Upper lobe of left lung (tissue), 6 donors: Measurements from ENCODE around the gene DGKQ. TPM values are rescaled to one million over a fixed set of nuclear protein-coding genes. Genes with fewer than 3 reads are reported as not detected.

Experiments used
- ATAC-seq, 2 donors: fragments of 200-7000 bp; cut with Tn5 transposase; one replicate each; pipeline ENCODE4 v1.9.1; 2022; ENCODE audit warnings: mild to moderate bottlenecking in 2 of 2, moderate library complexity in 2 of 2; ENCODE audit not compliant: low FRiP score in 2 of 2
- DNase-seq, 2 donors: peaks; one replicate each; pipeline ENCODE4 v3.0.0-alpha.2; 2019 to 2020
- H3K27ac ChIP-seq, 4 donors: fragments of 200-600 bp; sonication (generic); one replicate each; pipeline ENCODE4 v1.5.1; 2016 to 2019
- H3K27me3 ChIP-seq, 4 donors: fragments of 200-600 bp; sonication (generic); one replicate each; pipeline ENCODE4 v1.5.1; 2017 to 2019
- H3K36me3 ChIP-seq, 4 donors: fragments of 200-600 bp; sonication (generic); one replicate each; pipeline ENCODE4 v1.5.1; 2016 to 2019
- H3K4me1 ChIP-seq, 4 donors: fragments of 200-600 bp; sonication (generic); one replicate each; pipeline ENCODE4 v1.5.1; 2018 to 2019
- H3K4me3 ChIP-seq, 4 donors: fragments of 200-600 bp; sonication (generic); one replicate each; pipeline ENCODE4 v1.5.1; 2017 to 2019; ENCODE audit warnings: mild to moderate bottlenecking in 2 of 4, moderate library complexity in 1 of 4
- H3K9me3 ChIP-seq, 4 donors: fragments of 200-600 bp; sonication (generic); one replicate each; pipeline ENCODE4 v1.5.1; 2018 to 2019
- CTCF ChIP-seq, 6 experiments: fragments of 450-650 bp in 4 of 6; fragments of 200-600 bp in 2 of 6; sonication (generic) in 2 of 6; IDR thresholded peaks; one replicate each; pipeline ENCODE4 v1.5.1; 2016 to 2019; ENCODE audit warnings: antibody characterized with exemption in 6 of 6
- EP300 ChIP-seq, 4 donors: sonication (generic); formaldehyde crosslinking; IDR thresholded peaks; one replicate each; pipeline ENCODE4 v1.5.1; 2017; ENCODE audit warnings: antibody characterized with exemption in 4 of 4, control low read depth in 2 of 4
- POLR2A ChIP-seq, 4 donors: fragments of 450-650 bp; IDR thresholded peaks; one replicate each; pipeline ENCODE4 v1.5.1; 2016 to 2017; ENCODE audit warnings: antibody characterized with exemption in 4 of 4, mild to moderate bottlenecking in 2 of 4
- POLR2AphosphoS5 ChIP-seq, 2 donors: sonication (generic); formaldehyde crosslinking; IDR thresholded peaks; one replicate each; pipeline ENCODE4 v1.5.1; 2017; ENCODE audit warnings: antibody characterized with exemption in 2 of 2
- WGBS, 2 donors: methylation state at CpG; one replicate each; pipeline ENCODE4 v1.1.5; 2017 to 2018; 5-methylcytosine and 5-hydroxymethylcytosine counted together
- total RNA-seq, 6 donors: library from RNA; depleted of rRNA in 4 of 6; stranded (reverse); fragments of >200 nt in 4 of 6; gene quantifications; one replicate each; pipeline versions ENCODE4 v1.1.0 to v1.2.1, GENCODE V29; 2016 to 2021
- donor health status: DM: no; HTN: no; CAD: no; lungs with moderate emphysema.
- donor health status: DM: no; HTN: yes; CAD: no; lungs with severe emphysema.

DGKQ gene
- total RNA-seq, 6 donors from 2014 or later: 10.7 to 36.7 (median 17.5) TPM

- Histone ChIP-seq H3K27me3 (no peaks in the 10 kb centered on the region), H3K27ac (no peak overlapping the region), H3K36me3 (peaks cover 0 to 86% (median 52%) of the 10 kb centered on the region in 4 donors), H3K4me1 (no peaks in the 10 kb centered on the region), H3K4me3 (no peak overlapping the region), H3K9me3 (no peaks in the 10 kb centered on the region)
- TF ChIP-seq EP300 (IDR thresholded peaks at IDR 0.05) (no peak), POLR2A (IDR thresholded peaks at IDR 0.05) (no peak), POLR2AphosphoS5 (IDR thresholded peaks at IDR 0.05) (no peak), CTCF (IDR thresholded peaks at IDR 0.05) (no peak)
- 88 to 89% methylated on average over 16 to 17 of the region's 17 CpGs for WGBS, 2 donors
- DNase-seq (no peak), ATAC-seq (no peak)
Measured at GRCh38 chr4:958696-959337, 14.6 kb downstream of the DGKQ start.

GRCh38 chr4:958314-958665 is 15.1 kb downstream of the DGKQ start:
- H3K27me3 ChIP-seq: no peaks in the 10 kb centered on the region
- peaks cover 0 to 89% (median 54%) of the 10 kb centered on the region in 4 donors for H3K36me3 ChIP-seq
- no peak for DNase-seq
- H3K27ac ChIP-seq: no peak overlapping the region
- no peak for ATAC-seq
- no peaks in the 10 kb centered on the region for H3K4me1 ChIP-seq
- H3K9me3 ChIP-seq: no peaks in the 10 kb centered on the region
- H3K4me3 ChIP-seq: no peak overlapping the region
- TF ChIP-seq POLR2A (IDR thresholded peaks at IDR 0.05) (no peak), CTCF (IDR thresholded peaks at IDR 0.05) (no peak), POLR2AphosphoS5 (IDR thresholded peaks at IDR 0.05) (no peak), EP300 (IDR thresholded peaks at IDR 0.05) (no peak)
- WGBS, 2 donors: 92 to 93% methylated on average over 6 to 14 of the region's 17 CpGs

GRCh38 chr4:957581-958313 is 15.6 kb downstream of the DGKQ start:
- 95 to 100% methylated on average over 28 to 45 of the region's 45 CpGs for WGBS, 2 donors
- Histone ChIP-seq H3K27ac (no peak overlapping the region), H3K27me3 (no peaks in the 10 kb centered on the region), H3K4me1 (no peaks in the 10 kb centered on the region), H3K36me3 (peaks cover 0 to 88% (median 52%) of the 10 kb centered on the region in 4 donors), H3K4me3 (no peak overlapping the region), H3K9me3 (no peaks in the 10 kb centered on the region)
- ATAC-seq: no peak
- peak in 1 of 2 donors; percentile 85 for DNase-seq
- no peak for TF ChIP-seq POLR2AphosphoS5 (IDR thresholded peaks at IDR 0.05)

GRCh38 chr4:957231-957580 is 16.2 kb downstream of the DGKQ start:
- no peak overlapping the region for H3K4me3 ChIP-seq
- H3K27ac ChIP-seq: no peak overlapping the region
- H3K4me1 ChIP-seq: no peaks in the 10 kb centered on the region
- H3K27me3 ChIP-seq: no peaks in the 10 kb centered on the region
- no peaks in the 10 kb centered on the region for H3K9me3 ChIP-seq
- peak in 1 of 2 donors; percentile 45 for DNase-seq
- TF ChIP-seq EP300 (IDR thresholded peaks at IDR 0.05) (no peak), POLR2A (IDR thresholded peaks at IDR 0.05) (no peak), POLR2AphosphoS5 (IDR thresholded peaks at IDR 0.05) (no peak), CTCF (IDR thresholded peaks at IDR 0.05) (no peak)
- H3K36me3 ChIP-seq: peaks cover 0 to 83% (median 47%) of the 10 kb centered on the region in 4 donors
- 84 to 100% methylated on average over 1 to 8 of the region's 8 CpGs for WGBS, 2 donors
- ATAC-seq: no peak

GRCh38 chr4:956531-957230 is 16.7 kb downstream of the DGKQ start:
- no peak for TF ChIP-seq EP300 (IDR thresholded peaks at IDR 0.05)
- no peak for TF ChIP-seq POLR2A (IDR thresholded peaks at IDR 0.05)
- TF ChIP-seq CTCF (IDR thresholded peaks at IDR 0.05): no peak
- TF ChIP-seq POLR2AphosphoS5 (IDR thresholded peaks at IDR 0.05): no peak
- 81 to 87% methylated on average over 10 to 14 of the region's 14 CpGs for WGBS, 2 donors
- Histone ChIP-seq H3K27me3 (no peaks in the 10 kb centered on the region), H3K36me3 (peaks cover 0 to 81% (median 44%) of the 10 kb centered on the region in 4 donors), H3K4me3 (no peak overlapping the region), H3K27ac (no peak overlapping the region), H3K4me1 (no peaks in the 10 kb centered on the region), H3K9me3 (no peaks in the 10 kb centered on the region)
- DNase-seq: peak in 1 of 2 donors; percentile 45
- ATAC-seq: no peak
